Prostate gland (tissue), 2 donors: ENCODE data around the gene TDRD9.

Experiments
- POLR2A ChIP-seq: fragments of 450-650 bp; IDR thresholded peaks from one replicate; pipeline ENCODE4 v1.6.1; 2016; ENCODE audit warnings: antibody characterized with exemption, mild to moderate bottlenecking
- TF ChIP-seq, protein P1 (sequence below), 4 experiments: fragments of 200-600 bp in 2 of 4; fragments of 450-650 bp in 2 of 4; sonication (generic) in 2 of 4; IDR thresholded peaks; 1 replicate in 3 of 4; 2 replicates in 1 of 4; pipeline ENCODE4 v1.5.1; 2016 to 2019; ENCODE audit warnings: antibody characterized with exemption in 4 of 4, mild to moderate bottlenecking in 2 of 4, moderate library complexity in 2 of 4

DNA sequence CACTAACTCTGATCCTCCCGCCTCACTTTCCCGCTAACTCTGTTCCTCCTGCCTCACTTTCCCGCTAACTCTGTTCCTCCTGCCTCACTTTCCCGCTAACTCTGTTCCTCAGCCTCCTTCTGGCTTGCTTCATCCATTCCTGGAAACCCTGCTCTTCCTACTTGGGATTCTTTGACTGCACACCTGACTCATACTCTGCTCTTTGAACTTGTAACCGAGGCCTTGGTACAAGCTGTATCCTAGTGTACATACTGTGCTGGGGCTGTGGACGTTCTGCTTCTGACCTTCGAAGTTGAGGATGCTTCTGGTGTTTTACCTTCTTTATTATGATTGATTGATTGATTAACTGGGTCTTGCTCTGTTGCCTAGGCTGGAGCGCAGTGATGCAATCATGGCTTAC lies 77.2 kb downstream of the TDRD9 start:
- TF ChIP-seq, protein P1, sequence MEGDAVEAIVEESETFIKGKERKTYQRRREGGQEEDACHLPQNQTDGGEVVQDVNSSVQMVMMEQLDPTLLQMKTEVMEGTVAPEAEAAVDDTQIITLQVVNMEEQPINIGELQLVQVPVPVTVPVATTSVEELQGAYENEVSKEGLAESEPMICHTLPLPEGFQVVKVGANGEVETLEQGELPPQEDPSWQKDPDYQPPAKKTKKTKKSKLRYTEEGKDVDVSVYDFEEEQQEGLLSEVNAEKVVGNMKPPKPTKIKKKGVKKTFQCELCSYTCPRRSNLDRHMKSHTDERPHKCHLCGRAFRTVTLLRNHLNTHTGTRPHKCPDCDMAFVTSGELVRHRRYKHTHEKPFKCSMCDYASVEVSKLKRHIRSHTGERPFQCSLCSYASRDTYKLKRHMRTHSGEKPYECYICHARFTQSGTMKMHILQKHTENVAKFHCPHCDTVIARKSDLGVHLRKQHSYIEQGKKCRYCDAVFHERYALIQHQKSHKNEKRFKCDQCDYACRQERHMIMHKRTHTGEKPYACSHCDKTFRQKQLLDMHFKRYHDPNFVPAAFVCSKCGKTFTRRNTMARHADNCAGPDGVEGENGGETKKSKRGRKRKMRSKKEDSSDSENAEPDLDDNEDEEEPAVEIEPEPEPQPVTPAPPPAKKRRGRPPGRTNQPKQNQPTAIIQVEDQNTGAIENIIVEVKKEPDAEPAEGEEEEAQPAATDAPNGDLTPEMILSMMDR (IDR thresholded peaks at IDR 0.05), result no peak
- no peak for TF ChIP-seq POLR2A
